Upper lobe of left lung (tissue), 6 donors: ENCODE results near the gene ADAR. TPM values are rescaled to one million over a fixed set of nuclear protein-coding genes. Genes with fewer than 3 reads are reported as not detected.
A peak's percentile ranks its signal among the peaks of the same experiment; 100 is the strongest.

Experiments
- ATAC-seq, 2 donors: fragments of 200-7000 bp; cut with Tn5 transposase; one replicate each; pipeline ENCODE4 v1.9.1; 2022; ENCODE audit warnings: mild to moderate bottlenecking in 2 of 2, moderate library complexity in 2 of 2; ENCODE audit not compliant: low FRiP score in 2 of 2
- DNase-seq, 2 donors: peaks; one replicate each; pipeline ENCODE4 v3.0.0-alpha.2; 2019 to 2020
- H3K27ac ChIP-seq, 4 donors: fragments of 200-600 bp; sonication (generic); one replicate each; pipeline ENCODE4 v1.5.1; 2016 to 2019
- H3K27me3 ChIP-seq, 4 donors: fragments of 200-600 bp; sonication (generic); one replicate each; pipeline ENCODE4 v1.5.1; 2017 to 2019
- H3K36me3 ChIP-seq, 4 donors: fragments of 200-600 bp; sonication (generic); one replicate each; pipeline ENCODE4 v1.5.1; 2016 to 2019
- H3K4me1 ChIP-seq, 4 donors: fragments of 200-600 bp; sonication (generic); one replicate each; pipeline ENCODE4 v1.5.1; 2018 to 2019
- H3K4me3 ChIP-seq, 4 donors: fragments of 200-600 bp; sonication (generic); one replicate each; pipeline ENCODE4 v1.5.1; 2017 to 2019; ENCODE audit warnings: mild to moderate bottlenecking in 2 of 4, moderate library complexity in 1 of 4
- H3K9me3 ChIP-seq, 4 donors: fragments of 200-600 bp; sonication (generic); one replicate each; pipeline ENCODE4 v1.5.1; 2018 to 2019
- EP300 ChIP-seq, 4 donors: sonication (generic); formaldehyde crosslinking; IDR thresholded peaks; one replicate each; pipeline ENCODE4 v1.5.1; 2017; ENCODE audit warnings: antibody characterized with exemption in 4 of 4, control low read depth in 2 of 4
- POLR2A ChIP-seq, 4 donors: fragments of 450-650 bp; IDR thresholded peaks; one replicate each; pipeline ENCODE4 v1.5.1; 2016 to 2017; ENCODE audit warnings: antibody characterized with exemption in 4 of 4, mild to moderate bottlenecking in 2 of 4
- POLR2AphosphoS5 ChIP-seq, 2 donors: sonication (generic); formaldehyde crosslinking; IDR thresholded peaks; one replicate each; pipeline ENCODE4 v1.5.1; 2017; ENCODE audit warnings: antibody characterized with exemption in 2 of 2
- WGBS, 2 donors: methylation state at CpG; one replicate each; pipeline ENCODE4 v1.1.5; 2017 to 2018; 5-methylcytosine and 5-hydroxymethylcytosine counted together
- total RNA-seq, 6 donors: library from RNA; depleted of rRNA in 4 of 6; stranded (reverse); fragments of >200 nt in 4 of 6; gene quantifications; one replicate each; pipeline versions ENCODE4 v1.1.0 to v1.2.1, GENCODE V29; 2016 to 2021
- TF ChIP-seq, protein P1 (sequence below), 6 experiments: fragments of 450-650 bp in 4 of 6; fragments of 200-600 bp in 2 of 6; sonication (generic) in 2 of 6; IDR thresholded peaks; one replicate each; pipeline ENCODE4 v1.5.1; 2016 to 2019; ENCODE audit warnings: antibody characterized with exemption in 6 of 6
- donor health status: DM: no; HTN: no; CAD: no; lungs with moderate emphysema.
- donor health status: DM: no; HTN: yes; CAD: no; lungs with severe emphysema.

Gene ADAR
- total RNA-seq, 6 donors from 2014 or later: 113 to 226 (median 156) TPM

DNA sequence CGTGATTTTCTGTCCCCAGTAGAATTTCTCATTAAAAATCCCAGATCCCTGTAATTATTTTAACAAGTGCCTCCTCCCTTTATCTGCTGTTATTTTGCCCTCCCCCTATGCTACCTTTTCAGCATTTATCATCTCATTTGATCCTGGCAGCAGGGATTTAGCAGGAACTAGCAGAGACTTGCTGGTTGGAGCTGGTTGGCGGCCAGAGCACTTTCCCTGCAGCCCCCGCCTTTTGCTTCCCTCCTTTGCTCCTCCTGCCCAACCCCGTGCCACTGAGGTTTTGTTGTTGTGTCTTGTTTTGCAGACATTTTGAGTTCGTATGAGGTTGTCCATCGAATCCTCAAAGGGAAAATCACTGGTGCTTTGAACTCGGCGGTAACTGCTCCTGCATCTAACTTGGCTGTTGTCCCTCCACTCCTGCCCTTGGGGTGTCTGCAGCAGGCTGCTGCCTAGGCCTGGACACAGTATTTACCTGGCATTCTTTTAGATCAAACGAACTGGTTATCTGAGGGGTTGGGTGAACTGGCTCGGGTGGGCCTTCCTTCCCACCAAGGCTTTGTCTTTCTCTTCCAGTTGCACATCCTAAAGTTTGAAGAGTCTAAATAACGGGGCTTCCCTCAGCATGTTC is 60.8 kb downstream of the ADAR start:
- Histone ChIP-seq H3K27me3 (no peaks in the 10 kb centered on the region), H3K9me3 (no peaks in the 10 kb centered on the region), H3K4me1 (peaks cover 0 to 18% (median 13%) of the 10 kb centered on the region in 4 donors), H3K27ac (peak overlapping the region in 3 of 4 donors; percentile 1 to 13 (median 12)), H3K36me3 (peaks cover 29 to 40% (median 33%) of the 10 kb centered on the region in 4 donors), H3K4me3 (no peak overlapping the region)
- TF ChIP-seq EP300 (IDR thresholded peaks at IDR 0.05): no peak
- no peak for TF ChIP-seq POLR2A (IDR thresholded peaks at IDR 0.05)
- no peak for TF ChIP-seq POLR2AphosphoS5 (IDR thresholded peaks at IDR 0.05)
- TF ChIP-seq, protein P1, sequence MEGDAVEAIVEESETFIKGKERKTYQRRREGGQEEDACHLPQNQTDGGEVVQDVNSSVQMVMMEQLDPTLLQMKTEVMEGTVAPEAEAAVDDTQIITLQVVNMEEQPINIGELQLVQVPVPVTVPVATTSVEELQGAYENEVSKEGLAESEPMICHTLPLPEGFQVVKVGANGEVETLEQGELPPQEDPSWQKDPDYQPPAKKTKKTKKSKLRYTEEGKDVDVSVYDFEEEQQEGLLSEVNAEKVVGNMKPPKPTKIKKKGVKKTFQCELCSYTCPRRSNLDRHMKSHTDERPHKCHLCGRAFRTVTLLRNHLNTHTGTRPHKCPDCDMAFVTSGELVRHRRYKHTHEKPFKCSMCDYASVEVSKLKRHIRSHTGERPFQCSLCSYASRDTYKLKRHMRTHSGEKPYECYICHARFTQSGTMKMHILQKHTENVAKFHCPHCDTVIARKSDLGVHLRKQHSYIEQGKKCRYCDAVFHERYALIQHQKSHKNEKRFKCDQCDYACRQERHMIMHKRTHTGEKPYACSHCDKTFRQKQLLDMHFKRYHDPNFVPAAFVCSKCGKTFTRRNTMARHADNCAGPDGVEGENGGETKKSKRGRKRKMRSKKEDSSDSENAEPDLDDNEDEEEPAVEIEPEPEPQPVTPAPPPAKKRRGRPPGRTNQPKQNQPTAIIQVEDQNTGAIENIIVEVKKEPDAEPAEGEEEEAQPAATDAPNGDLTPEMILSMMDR (IDR thresholded peaks at IDR 0.05): no peak
- no peak for ATAC-seq
- 75 to 79% methylated on average over 11 of the region's 11 CpGs for WGBS, 2 donors
- no peak for DNase-seq

DNA sequence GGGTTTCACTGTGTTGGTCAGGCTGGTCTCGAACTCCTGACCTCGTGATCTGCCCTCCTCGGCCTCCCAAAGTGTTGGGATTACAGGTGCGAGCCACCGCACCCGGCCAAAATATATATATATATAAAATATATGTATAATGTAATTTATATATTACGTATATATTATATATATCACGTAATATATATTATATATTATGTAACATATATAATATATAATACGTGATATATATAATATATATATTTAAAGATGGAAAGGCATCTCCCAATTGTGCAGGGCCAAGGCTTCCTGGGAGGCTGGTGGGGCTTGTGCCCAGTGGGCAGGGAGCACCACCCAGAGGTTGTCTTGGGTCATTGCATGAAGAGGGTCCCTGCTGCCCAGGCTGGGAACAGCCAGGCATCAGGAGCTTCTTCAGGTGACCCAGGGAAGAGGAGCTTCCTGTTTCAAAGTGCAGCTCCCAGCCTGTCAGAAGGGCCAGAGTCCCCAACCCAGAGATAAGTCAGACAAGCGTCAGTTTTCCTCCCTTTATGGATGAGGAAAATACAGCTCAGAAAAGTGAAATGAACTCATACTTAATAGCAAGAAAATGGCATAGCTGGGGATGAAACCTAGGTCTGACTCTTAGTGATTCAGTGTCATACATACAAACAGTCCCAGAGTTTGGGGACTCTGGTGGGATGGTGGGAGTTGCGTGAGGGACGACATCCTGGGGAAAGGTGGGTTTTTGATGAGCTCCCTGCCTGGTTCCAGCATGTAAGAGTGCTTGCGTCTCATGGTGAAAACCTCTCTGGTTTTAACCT is 61.5 kb downstream of the ADAR start:
- 84% methylated on average over 13 of the region's 13 CpGs for WGBS, 2 donors
- no peak overlapping the region for H3K4me3 ChIP-seq
- peaks cover 0 to 18% (median 13%) of the 10 kb centered on the region in 4 donors for H3K4me1 ChIP-seq
- DNase-seq: peak in 1 of 2 donors; percentile 72
- H3K27me3 ChIP-seq: no peaks in the 10 kb centered on the region
- peaks cover 21 to 32% (median 25%) of the 10 kb centered on the region in 4 donors for H3K36me3 ChIP-seq
- peak in 1 of 2 donors; percentile 87 for ATAC-seq
- TF ChIP-seq EP300 (IDR thresholded peaks at IDR 0.05) (no peak), POLR2AphosphoS5 (IDR thresholded peaks at IDR 0.05) (no peak), POLR2A (IDR thresholded peaks at IDR 0.05) (no peak)
- TF ChIP-seq, protein P1 (IDR thresholded peaks at IDR 0.05): peak; percentile 69 to 91 (median 82)
- H3K9me3 ChIP-seq: no peaks in the 10 kb centered on the region
- H3K27ac ChIP-seq: no peak overlapping the region

DNA sequence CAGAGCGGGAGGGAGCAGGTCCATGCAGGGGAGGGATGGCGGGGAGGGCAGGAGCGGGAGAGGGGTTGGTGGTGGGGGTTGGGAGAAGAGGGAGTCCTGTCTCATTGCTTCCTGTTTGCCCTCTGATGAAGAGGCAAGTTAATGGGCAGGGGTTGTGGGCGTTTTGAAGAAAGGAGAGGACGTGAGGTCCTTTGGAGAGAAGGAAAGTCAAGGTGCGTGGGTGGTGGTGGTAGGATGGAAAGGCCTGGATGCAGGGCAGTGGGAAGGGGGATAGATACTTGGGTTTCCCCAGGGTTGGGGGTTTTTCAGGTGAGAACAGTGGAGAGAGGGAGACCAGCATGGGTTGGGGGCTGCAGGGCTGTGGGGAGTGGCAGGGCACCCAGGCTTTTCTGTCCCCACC is 66.8 kb downstream of the ADAR start:
- Histone ChIP-seq H3K27me3 (no peaks in the 10 kb centered on the region), H3K9me3 (no peaks in the 10 kb centered on the region), H3K36me3 (no peaks in the 10 kb centered on the region), H3K4me3 (no peak overlapping the region), H3K4me1 (peaks cover 0 to 3% (median 0%) of the 10 kb centered on the region in 4 donors), H3K27ac (no peak overlapping the region)
- TF ChIP-seq POLR2A (IDR thresholded peaks at IDR 0.05): no peak
- no peak for TF ChIP-seq POLR2AphosphoS5 (IDR thresholded peaks at IDR 0.05)
- no peak for TF ChIP-seq EP300 (IDR thresholded peaks at IDR 0.05)
- TF ChIP-seq, protein P1 (IDR thresholded peaks at IDR 0.05): no peak
- DNase-seq (no peak), ATAC-seq (no peak)
- WGBS, 2 donors: 59 to 76% methylated on average over 6 of the region's 6 CpGs

DNA sequence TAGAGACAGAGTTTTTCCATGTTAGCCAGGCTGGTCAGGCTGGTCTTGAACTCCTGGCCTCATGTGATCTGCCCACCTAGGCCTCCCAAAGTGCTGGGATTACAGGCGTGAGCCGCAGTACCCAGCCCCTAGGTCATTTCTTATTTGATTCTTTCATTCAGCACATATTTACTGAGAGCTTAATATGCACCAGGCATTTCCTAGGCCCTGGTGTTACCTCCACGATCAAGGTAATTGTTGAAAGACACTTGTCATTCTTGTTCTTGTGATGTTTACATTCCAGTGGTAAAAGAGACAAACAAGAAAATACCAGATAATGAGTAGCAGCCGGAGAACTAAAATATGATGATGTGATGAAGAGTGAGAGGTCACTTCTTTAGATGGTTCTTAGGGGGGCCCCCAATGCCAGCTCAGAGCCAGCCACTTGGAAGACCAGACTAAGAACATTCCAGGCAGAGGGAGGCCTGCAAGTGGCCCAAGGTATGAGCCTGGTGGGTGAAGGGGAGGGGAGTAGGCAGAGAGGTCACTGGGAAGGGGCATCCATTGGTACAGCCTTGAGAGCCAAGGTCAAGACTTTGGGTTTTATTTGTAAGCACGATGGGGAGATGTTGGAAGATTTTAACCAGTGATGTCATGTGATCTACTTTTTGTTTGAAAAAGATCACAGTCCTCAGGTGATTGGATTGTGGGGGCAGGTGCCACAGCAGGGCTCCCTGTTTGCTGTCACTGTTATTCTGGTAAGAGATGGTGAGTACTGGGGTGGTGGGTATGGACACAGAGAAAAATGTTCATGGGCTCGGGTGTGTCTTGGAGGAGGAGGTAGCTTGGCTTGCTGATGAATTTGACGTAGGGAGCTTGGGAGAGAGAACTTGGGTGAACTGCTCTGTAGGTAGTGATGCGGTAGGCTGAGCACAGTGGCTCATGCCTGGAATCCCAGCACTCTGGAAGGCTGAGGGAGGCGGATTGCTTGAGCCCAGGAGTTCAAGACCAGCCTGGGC is 68.2 kb downstream of the ADAR start:
- no peak for DNase-seq
- no peaks in the 10 kb centered on the region for H3K36me3 ChIP-seq
- TF ChIP-seq, protein P1 (IDR thresholded peaks at IDR 0.05): no peak
- no peak for TF ChIP-seq POLR2A (IDR thresholded peaks at IDR 0.05)
- TF ChIP-seq EP300 (IDR thresholded peaks at IDR 0.05): no peak
- no peak for TF ChIP-seq POLR2AphosphoS5 (IDR thresholded peaks at IDR 0.05)
- H3K9me3 ChIP-seq: no peaks in the 10 kb centered on the region
- H3K27me3 ChIP-seq: no peaks in the 10 kb centered on the region
- H3K4me3 ChIP-seq: no peak overlapping the region
- H3K27ac ChIP-seq: no peak overlapping the region
- peak in 1 of 2 donors; percentile 65 for ATAC-seq
- 61 to 72% methylated on average over 9 of the region's 9 CpGs for WGBS, 2 donors
- peaks cover 0 to 3% (median 0%) of the 10 kb centered on the region in 4 donors for H3K4me1 ChIP-seq
